Kidney tubule cell (primary cell): ENCODE data around the gene WSB1.

Source experiments
- DNase-seq: peaks from one replicate; pipeline ENCODE4 v3.0.0-alpha.2; 2018; ENCODE audit warnings: low spot score

WSB1 gene

DNA sequence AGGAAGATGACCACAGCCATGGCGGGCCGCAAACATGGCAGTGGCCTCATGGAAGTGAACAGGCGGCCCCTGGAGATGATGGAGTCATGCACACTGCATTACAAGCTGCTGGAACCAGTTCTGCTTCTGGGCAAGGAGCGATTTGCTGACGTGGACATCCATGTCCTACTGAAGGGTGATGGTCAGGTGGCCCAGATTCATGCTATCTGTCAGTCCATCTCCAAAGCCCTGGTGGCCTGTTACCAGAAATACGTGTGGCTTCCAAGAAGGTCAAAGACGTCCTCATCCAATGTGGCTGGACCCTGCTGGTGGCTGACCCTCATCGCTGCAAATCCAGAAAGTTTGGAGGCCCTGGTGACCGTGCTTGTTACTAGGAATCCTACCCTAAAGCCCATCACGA is 13.4 kb upstream of the WSB1 start:
- DNase-seq: no peak

DNA sequence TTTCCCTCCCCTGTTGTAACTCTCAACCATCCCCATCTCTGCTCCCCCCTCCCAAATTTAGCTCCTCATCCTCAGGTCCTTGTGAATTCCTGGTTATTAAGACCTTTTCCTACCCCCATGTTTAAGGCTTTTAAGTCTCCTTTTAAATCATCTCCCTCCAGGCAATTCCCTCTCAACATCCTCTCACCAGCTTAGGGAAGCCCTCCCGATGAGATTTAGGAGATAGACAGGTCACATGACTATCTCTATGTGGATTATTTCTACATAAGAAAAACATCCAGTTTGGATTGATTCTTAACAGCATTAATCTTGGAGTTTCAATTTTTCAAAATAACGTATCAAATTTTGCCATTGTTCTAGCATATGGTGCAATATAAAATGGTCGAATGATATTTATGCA is 12.5 kb upstream of the WSB1 start:
- DNase-seq: no peak

DNA sequence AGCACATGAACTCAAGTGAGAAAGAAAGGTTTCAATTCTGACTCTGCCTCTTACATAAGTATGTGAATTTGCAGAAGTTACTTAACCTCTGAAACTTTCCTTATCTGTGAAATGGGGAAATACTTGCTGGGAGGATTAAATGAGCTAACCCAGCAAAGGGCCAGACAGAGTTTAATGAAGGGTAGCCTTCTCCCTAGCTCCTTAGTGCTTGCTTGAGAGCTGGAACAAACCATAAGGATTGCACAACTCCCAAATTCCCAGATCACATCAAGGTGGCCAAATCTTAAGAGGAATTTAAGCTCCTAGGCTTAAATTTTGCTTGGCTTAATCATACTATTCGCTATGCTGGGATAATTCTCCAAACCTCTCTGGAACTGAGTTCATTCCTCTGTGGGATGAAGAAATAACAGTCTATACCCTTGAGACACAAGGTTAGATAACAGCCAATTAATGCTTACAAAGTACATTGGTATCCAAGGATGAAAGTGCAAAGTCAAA is 11.8 kb upstream of the WSB1 start:
- DNase-seq: no peak

DNA sequence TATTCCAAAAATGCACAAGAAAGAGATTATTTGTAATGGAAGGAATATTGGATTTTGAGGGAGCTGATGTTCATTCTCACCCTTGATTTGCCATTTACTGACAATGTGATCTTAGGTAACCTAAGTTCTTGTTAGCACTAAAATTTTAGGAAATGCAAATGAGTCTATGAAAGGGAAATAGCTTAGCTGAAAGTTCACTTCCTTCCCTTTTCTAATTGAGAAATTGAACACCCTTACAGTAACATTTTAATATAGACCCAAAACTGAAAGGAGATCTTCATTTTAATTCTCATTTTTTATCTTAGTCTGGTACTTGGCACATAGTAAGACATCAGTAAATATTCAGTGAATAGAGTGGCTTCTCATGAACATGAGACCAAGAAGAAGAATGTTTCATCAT is 10.9 kb upstream of the WSB1 start:
- DNase-seq: no peak

DNA sequence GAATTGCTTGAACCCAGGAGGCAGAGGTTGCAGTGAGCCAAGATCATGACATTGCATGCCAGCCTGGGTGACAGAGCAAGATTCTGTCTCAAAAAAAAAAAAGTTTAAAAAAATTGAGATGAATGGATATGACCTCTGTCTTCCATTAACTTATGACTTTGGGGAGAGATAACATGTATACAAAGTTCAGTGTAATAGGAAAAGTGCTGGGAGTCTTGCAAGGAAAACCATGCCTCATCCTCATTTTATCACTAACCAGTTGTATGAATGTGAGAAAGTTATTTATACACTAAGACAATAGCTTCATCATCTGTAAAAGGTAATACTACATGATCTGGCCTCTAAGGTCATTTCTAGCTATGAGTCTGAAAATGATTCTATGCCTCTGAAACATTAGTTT is 10.2 kb upstream of the WSB1 start:
- no peak for DNase-seq

DNA sequence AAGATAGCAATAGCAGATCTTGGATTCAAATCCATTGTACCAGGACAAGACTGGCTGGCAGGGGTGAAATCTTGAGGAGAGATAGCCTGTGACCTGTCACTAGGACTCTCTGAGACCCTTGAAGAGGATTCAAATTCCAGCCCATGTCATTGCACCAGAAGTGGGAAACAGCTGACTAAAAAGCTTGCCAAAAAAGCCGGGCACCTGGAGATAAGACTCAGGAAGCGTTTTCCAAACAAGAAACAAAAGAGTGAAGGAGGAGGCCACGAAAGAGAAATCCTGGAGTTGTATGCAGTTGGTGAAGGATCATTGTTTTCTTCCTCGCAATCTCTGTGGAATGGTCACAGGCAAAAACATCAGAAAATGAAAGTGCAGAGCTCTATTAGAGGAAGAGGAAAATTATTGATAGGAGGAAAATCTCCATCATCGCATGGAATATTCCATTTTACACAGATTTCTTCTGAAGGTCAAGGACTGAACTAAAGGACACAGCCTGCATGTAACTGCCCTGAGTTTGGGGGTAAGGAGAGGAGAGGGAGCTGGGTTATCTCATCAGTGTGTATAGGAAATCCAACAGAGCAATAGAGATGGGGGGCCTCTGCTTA is 9.0 kb upstream of the WSB1 start:
- no peak for DNase-seq

DNA sequence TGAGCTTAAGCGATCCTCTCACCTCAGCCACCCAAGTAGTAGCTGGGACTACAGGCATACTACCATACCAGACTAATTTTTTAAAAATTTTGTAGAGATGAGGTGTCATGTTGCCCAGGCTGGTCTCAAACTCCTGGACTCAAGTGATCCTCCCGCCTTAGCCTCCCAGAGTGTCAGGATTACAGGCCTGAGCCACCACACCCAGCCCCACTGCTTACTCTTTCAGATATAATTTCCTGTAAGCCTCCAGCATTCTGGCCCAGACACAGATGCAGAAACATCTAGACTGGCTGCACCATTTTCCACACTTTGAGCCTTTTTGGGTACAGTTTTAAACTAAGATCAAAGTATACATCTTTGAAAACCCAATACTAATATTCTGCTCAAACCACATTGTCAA is 8.4 kb upstream of the WSB1 start:
- DNase-seq: no peak

DNA sequence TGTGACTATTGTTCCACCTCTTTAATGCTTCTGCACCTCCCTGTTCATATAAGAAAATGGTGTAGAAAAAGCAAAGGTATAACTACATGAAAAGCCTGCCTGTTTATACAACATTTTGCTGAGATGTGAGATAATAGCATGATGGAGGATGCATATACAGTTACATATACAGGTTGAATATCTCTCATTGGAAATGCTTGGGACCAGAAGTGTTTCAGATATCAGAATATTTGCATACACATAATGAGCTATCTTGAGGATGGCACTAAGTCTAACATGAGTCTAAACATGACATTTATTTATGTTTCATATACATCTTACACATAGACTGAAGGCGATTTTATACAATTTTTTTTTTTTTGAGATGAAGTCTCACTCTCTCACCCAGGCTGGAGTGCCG is 5.7 kb upstream of the WSB1 start:
- no peak for DNase-seq

DNA sequence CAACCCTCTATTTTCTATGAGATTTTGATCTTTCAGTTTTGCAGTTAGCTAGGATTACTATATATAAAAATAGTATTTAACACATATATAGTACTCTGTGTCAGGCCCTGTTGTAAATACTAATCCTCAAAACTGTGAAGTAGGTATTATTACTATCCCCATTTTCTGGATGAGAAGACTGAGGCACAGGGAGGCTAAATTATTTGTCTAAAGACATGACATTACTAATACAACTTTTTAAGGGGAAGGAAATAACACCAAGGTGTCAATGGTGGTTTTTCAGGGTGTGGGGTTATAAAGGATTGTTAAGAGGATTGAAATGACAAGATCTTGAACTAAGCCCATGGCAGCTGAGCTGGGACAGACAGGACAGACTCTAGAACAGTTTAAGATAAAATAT is 4.1 kb upstream of the WSB1 start:
- DNase-seq: no peak

DNA sequence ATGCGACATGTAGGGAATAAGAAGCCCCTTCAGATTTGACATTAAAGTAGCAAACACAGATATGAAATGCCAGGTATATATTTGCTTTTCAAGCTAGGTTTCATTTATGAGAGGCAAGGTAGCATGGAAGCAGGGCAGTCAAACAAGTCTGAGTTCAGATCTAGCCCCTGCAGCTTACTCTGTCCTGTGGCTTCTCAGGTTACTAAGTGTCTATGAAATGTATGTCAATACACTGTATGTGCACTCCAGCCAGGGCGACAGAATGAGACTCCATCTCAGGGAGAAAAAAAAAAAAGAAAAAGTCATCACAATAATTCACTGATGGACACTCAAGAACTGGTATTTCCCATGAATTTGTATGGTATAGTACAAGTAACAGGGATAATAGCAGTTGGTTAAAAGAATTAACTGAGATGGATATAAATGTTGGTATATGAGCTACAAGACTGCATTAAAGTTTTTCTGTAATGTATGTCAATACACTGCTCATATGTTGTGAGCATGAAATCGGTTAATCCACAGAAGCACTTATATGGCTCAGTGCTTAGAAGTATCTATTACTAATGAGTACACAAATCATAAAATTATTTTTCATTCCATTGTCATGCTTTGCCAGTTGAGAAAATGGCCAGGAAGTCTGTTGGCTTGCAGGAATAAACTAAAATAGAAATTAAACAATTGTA is 2.9 kb upstream of the WSB1 start:
- no peak for DNase-seq

DNA sequence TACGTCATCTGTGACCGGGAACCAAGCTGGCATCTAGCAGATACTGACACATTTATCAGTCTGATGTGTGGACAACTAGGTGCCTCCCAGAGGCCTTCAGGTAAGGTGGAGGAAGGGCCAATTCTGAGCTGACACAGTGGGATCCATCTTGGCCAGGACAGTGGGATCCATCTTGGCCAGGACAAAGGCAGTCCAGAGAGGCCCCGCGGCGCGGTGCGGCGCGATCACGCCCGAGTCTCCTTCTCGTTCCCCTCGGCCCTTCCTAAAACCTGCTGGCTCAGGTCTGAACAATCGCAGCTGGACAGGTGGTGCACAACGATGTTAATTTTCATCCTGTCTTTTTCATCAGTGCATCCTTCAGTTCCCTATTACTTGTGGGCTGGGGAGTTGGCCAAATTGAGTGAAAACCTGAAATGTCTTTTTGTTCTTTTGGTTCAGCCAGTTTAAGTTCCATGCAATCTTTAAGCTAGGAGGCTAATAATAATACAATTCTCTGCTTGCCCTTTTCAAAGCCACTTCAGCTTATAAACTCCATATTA is 486 bp upstream of the WSB1 start:
- DNase-seq: no peak

DNA sequence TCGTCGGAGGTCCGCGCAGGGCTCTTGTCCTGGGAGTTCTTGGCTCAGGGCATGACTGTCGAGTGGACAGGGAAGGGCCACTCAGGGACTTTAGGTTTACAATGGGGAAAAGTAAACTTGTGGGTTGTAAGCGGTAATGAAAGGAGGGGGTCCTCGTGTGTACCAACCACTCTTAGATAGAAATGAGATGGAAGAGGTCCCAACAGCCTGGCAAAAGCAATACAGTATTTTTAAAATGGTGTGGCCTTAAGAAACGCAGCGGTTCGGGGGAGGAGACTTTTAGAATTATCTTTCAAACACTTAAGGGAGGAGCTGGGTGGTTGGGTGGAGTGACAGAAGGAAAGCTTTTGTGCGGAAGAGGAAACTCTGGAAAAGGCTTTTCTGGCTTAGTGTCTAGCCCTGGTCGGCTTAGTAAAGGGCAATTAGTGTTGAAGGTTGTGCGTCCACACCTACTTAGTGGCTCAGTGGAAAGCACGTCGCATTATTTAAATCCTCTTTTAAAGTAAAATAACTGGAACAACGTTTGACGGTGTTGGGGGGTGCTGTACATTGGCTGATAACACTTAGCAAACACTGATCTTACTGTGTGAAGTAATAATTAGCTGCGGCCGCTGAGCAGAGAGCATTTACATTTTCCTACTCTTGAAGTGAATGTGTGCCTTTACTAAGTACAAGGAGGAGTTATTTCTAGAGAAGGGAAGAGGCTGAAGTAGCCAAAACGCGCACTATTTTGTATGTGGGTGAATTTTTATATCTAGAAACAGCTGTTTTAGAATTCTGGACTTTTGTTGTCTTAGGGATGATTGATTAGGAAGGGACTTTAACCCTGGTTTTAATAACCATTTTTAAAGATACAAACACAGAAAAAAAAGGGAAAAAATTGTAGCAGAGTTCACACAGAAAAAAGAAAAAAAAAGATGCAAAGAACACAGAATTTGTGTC is 1.0 kb downstream of the WSB1 start:
- DNase-seq: peak; percentile 86

DNA sequence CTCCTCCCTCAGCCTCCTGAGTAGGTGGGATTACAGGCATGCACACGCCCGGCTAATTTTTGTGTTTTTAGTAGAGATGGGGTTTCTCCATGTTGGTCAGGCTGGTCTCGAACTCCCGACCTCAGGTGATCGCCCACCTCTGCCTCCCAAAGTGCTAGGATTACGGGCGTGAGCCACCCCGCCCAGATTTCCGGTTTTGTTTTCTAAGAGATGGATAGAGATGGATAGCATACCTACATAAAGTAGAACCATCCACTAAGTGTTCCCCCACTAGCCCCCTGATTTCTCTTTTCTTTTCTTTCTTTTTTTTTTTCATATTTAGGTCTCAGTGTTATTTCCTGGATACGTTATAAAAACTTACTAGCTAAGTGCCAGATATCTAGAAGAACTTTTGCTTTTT is 2.0 kb downstream of the WSB1 start:
- peak; percentile 37 for DNase-seq

DNA sequence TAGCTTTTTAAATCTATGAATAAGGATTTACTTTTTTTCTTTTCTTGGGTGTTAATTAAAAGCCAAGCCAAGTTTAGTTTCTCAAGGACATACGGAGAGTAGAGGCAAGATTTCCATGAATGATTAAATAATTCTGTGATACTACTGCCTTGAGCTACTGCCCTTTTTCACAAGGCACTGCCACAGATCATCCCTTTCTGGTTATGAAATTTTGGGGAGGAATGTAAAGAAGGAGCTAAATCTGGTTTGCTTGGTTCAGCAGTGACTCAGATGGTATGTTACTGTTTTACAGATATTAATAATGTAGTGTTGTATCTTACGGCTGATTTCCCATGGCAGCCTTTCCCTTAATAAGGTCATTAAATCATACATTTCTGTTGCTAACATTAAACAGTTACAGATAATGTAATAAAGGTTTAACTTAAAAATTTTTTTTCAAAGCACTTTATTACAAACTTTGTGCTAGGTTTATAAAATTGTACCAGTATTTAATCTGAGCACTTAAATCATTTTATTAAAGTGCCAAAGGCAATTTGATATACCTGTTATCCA is 2.6 kb downstream of the WSB1 start:
- peak; percentile 80 for DNase-seq

DNA sequence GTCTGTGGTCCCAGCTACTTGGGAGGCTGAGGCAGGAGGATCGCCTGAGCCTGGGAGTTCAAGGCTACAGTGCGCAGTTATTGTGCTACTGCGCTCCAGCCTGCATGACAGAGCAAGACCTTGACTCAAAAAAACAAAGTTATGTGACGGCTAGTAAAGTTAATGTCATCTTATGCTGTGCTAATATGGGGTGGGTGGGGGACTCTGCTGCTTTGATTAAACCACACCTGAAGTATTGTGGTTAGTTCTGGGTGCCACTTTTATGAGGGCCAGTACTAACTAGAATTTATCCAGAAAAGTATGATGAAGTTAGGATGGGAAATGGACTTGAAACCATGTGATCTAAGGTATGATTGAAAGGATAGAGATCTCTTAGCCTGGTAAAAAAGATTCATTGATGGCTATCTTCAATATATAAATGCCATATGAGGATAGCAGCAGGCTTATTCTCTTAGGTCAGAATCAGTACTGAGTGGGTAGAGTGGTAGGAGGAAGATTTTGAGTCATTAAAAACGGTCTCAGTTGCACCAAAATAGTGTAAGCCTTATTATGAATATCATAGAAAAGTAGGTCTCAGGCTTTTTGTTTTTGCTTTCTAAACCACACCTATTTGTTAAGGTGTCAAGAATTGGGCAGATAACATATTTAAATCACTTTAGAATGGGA is 5.6 kb downstream of the WSB1 start:
- no peak for DNase-seq

DNA sequence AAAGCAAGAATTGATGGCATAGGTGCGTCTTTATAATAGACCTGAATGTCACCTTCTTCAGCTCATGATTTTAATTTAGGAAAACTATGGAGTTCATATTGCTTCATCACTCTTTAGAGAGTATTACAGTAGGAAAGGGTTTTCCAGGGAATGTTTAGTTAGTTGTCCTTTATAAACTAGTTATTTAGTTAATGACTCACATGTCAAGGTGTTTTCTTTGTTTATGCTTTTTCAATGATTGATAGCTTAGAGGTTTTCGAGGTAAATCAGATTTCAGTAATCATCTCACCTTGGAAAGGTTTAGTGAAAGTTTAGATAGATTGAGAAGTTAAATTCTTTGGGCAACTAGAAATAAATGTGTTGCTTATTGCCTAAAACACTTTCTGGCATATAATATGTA is 9.8 kb downstream of the WSB1 start:
- DNase-seq: no peak

DNA sequence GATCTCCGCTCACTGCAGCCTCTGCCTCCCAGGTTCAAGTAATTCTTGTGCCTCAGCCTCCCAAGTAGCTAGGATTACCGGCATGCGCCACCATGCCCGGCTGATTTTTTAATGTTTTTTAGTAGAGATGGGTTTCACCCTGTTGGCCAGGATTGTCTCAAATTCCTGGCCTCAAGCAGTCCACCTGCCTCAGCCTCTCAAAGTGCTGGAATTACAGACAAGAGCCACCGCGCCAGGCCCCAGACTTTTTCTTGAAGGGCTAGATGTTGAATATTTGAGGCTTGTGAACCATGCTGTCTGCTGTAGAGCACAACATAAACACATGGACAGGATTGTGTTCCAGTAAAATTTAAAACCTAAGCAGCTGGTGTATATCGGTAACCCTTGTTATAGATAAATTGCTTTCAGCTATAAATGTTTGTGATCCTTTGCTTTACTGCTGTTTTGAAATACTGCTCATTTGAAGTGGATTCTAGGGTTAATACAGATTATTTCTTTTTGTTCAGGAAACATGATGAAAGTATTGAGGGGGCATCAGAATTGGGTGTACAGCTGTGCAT is 12.4 kb downstream of the WSB1 start:
- DNase-seq: no peak

DNA sequence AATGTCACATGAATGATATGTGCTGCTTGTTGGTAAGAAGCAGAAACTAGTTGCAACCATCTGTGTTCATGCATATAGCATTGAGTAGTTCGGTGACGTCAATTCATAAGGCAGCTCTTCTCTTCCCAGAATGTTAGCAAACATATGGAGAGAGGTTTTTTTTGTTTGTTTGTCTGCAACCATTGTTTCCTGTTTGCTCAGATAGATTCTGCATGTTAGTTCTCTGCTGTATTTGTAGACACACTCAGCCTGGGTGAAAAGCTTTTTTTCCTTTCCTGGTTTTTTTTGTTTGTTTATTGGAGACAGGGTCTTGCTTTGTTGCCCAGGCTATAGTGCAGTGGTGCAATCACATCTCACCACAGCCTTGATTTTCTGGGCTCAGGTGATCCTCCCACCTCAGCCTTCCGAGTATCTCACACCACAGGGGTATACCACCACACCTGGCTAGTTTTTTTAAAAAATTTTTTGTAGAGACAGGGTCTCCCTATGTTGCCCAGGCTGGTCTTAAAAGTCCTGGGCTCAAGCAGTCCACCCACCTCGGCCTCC is 16.7 kb downstream of the WSB1 start:
- DNase-seq: no peak

DNA sequence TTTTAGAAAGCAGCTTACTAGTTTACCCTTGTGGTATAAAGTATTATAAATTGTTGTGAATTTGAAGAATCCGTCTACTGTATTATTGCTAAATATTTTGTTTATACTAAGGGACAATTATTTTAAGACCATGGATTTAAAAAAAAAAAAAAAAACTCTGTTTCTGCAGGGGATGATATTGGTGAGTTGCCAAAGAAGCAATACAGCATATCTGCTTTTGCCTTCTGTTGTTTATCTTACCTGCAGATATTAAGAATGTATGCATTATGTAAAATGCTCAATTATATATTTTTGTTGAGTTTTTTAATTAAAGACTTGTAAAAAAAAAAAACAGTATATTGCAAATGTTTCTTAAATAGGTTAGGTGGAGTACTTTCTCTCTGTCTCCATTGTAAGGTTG is 19.4 kb downstream of the WSB1 start:
- no peak for DNase-seq

DNA sequence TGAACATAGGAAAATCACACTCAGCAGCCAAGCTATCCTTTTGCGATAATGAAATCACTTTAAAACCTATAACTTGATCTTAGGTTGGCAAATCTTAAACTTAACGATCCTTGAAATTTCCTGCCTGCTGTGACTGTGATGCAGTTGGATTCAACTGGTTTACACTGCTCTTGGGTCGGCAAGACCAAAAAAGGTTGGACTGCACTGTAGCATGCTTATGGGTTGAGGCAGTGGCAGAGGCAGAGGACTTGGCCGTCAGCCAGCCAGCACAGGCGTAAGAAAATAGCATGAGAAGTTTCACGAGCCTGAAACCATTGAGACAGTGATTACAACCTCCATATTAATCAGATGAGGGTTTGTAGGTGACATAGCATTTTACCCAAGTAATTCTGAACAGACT is 21.4 kb downstream of the WSB1 start:
- DNase-seq: peak; percentile 94

DNA sequence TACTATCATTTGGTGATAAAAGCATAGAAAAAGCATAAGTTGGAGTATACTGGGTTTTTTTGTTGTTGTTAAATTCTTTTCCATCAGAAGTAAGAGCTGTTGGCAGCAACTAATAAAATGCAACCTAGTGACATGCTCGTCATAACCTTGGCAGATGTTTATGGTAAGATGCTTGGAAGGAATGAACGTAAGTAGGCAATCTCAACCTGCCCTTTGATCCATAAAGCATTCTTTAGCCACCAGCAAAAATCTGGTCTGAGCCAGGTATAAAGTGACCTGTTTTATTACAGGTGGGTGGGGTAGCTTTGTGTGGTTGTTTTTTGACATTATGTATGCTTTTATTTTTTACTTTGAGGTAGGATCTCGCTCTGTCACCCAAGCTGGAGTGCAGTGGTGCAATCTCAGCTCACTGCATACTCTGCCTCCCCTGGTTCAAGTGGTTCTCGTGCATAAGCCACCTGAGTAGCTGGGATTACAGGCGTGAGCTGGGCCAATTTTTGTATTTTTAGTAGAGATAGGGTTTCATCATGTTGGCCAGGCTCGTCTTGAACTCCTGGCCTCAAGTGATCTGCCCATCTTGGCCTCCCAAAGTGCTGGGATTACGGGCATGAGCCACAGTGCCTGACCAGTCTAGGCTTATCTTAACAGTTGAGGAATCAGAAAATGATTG is 22.0 kb downstream of the WSB1 start:
- DNase-seq: peak; percentile 22
